HL-60 (cell line): ENCODE results near the gene LMAN1.

Source experiments
- DNase-seq, 2 experiments: peaks; one replicate each; pipeline ENCODE4 v3.0.0-alpha.2; 2010 to 2020; ENCODE audit warnings: low read depth in 1 of 2, low spot score in 1 of 2
- H3K27ac ChIP-seq: fragments of 250-450 bp; sonication (Bioruptor Pico); replicated peaks from 2 replicates; pipeline ENCODE4 v1.5.1; 2020; ENCODE audit warnings: mild to moderate bottlenecking, moderate library complexity
- H3K27me3 ChIP-seq: fragments of 250-450 bp; sonication (Bioruptor Pico); 2 replicates; pipeline ENCODE4 v1.5.1; 2021; ENCODE audit warnings: mild to moderate bottlenecking, moderate library complexity; ENCODE audit not compliant: insufficient read depth, poor library complexity, severe bottlenecking
- H3K4me3 ChIP-seq: replicated peaks from 2 replicates; pipeline ENCODE4 v1.5.1; 2011; ENCODE audit warnings: mild to moderate bottlenecking, control low read depth, low read length; ENCODE audit not compliant: insufficient read depth
- CTCF ChIP-seq: IDR thresholded peaks from one replicate; pipeline ENCODE4 v1.5.1; 2011; ENCODE audit warnings: low read length, control low read depth, inconsistent platforms; ENCODE audit not compliant: insufficient read depth
- GABPA ChIP-seq: IDR thresholded peaks from 2 replicates; pipeline ENCODE4 v1.6.1; 2012; ENCODE audit warnings: low read depth
- POLR2AphosphoS5 ChIP-seq: IDR thresholded peaks from 2 replicates; pipeline ENCODE4 v1.6.1; 2012; ENCODE audit warnings: low read depth
- REST ChIP-seq: IDR thresholded peaks from 2 replicates; pipeline ENCODE4 v1.6.1; 2012; ENCODE audit warnings: low read depth; ENCODE audit not compliant: insufficient replicate concordance
- SPI1 ChIP-seq: IDR thresholded peaks from 2 replicates; pipeline ENCODE4 v1.6.1; 2012; ENCODE audit warnings: low read depth, mild to moderate bottlenecking, borderline replicate concordance

LMAN1 gene

DNA sequence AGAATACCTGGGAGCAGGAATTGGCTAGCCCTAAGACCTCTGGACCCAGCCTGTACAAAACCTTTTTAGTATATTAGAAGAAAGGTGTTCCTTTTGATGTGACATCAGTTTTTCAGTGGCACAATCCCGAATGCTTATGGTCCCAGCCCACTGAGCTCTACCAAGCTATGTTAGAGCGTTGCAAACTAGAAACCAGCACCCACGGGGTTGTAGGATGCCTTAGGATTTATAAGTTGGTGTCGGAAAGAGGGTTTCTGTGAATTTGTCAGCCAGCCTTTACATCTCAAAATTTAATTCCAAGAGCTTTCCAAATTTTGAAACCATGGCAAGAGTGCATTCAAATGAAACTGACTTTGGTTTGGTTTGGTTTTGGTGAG, 499 bp upstream of the LMAN1 start:
- TF ChIP-seq CTCF, result no peak
- TF ChIP-seq SPI1, result no peak
- no peak for TF ChIP-seq POLR2AphosphoS5
- no peak for TF ChIP-seq GABPA
- TF ChIP-seq REST, result no peak
- no peak overlapping the region for H3K27ac ChIP-seq
- no peak for DNase-seq
- no peaks in the 10 kb centered on the region for H3K27me3 ChIP-seq
- H3K4me3 ChIP-seq, result peak overlapping the region; percentile 98

- peak overlapping the region; percentile 98 for H3K4me3 ChIP-seq
- no peaks in the 10 kb centered on the region for H3K27me3 ChIP-seq
- peak in 1 of 2 experiments; percentile 23 for DNase-seq
- H3K27ac ChIP-seq, result peak overlapping the region; percentile 77
- no peak for TF ChIP-seq POLR2AphosphoS5
- TF ChIP-seq GABPA, result no peak
- TF ChIP-seq SPI1, result no peak
- TF ChIP-seq REST, result no peak
- no peak for TF ChIP-seq CTCF
Measured at GRCh38 chr18:59358414-59358711, 702 bp downstream of the LMAN1 start.

DNA sequence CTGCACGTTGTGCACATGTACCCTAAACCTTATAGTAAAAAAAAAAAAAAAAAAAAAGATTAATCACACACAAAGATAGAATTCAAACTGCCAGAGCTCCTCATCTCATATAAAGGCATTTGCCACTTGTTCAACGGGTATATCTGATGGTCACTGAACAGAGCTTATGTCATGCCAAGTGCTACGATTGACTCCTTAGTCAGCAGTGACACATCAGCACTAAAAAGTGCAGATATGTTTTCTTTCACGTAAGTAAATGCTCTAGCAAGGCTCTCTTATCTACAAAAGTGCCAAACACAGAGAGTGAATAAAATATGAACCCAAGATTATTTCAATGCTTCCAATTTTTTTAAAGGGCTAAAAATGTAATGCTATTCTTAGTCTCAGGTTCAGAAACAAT, 1.1 kb downstream of the LMAN1 start:
- DNase-seq, result no peak
- TF ChIP-seq REST (no peak), POLR2AphosphoS5 (no peak), CTCF (no peak), GABPA (no peak), SPI1 (no peak)
- Histone ChIP-seq H3K27me3 (no peaks in the 10 kb centered on the region), H3K27ac (peak overlapping the region; percentile 77), H3K4me3 (peak overlapping the region; percentile 98)
